GM21825 (cell line): ENCODE results near the gene C3AR1.
A peak's percentile ranks its signal among the peaks of the same experiment; 100 is the strongest.
"Not testable (repeated sequence)": the region's sequence is repeated elsewhere in the genome, so short reads cannot be mapped to it uniquely, and the experiment has no call there.

Experiments used
- ATAC-seq: cut with Tn5 transposase; IDR thresholded peaks from one replicate; pipeline ENCODE4 v1.9.1; 2021; ENCODE audit warnings: mild to moderate bottlenecking, moderate library complexity; ENCODE audit not compliant: unreplicated experiment

C3AR1 gene

GRCh38 chr12:8065991-8066594 lies at the start of gene C3AR1:
C3AR1 (minus strand) TSS chr12:8066359; CDS start chr12:8060185, 6,174 bp downstream.
- ATAC-seq, result peak; percentile 87

GRCh38 chr12:8113117-8113516 lies 47.0 kb upstream of the C3AR1 start:
- ATAC-seq, result not testable (repeated sequence)

- no peak for ATAC-seq
Measured at GRCh38 chr12:8108808-8109398, 42.7 kb upstream of the C3AR1 start.

- ATAC-seq, result no peak
Measured at GRCh38 chr12:8099235-8099634, 33.1 kb upstream of the C3AR1 start.

DNA sequence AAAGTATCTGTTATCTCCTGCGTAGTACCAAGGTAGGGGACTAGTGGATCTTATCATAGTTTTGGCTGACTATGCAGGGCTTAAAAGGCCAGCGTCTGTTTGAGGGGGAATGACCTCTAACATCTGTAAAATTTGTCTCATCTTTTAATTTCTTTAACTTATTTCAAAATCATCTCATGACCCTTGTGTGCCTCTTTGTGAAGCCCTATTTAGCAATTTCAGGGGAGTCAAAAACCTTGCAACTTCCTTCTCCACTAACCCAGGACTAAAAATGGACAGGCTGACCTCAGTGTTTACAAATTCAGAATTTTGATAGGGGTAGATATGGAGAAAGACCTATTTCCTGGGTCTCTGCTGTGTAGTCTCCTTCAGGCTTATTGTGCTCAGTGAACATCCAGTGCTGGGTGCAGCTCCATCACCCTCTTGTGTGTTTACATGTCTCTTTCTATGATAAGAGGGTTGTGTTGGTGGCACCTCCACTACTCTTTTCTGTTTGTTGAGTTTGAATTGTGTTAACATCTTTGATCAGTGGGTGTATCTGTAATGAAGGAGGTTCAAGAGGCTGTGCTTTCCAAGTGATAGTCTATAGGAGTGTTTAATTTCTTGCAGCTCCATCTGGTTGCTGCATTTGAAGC lies 30.2 kb upstream of the C3AR1 start:
- ATAC-seq, result no peak

DNA sequence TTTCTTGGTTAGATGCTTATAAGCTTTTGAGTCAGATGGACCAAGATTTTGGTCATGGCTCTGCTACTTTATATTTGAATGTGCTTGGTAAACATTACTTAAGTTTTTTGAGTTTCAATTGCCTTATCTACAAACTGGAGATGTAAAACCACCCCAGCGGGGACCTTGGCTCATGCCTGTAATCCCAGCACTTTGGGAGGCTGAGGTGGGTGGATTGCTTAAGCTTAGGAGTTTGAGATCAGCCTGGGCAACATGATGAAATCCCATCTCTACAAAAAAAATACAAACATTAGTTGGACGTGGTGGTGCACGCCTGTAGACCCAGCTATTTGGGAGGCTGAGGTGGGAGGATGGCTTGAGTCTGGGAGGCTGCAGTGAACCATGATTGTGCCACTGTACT lies 27.1 kb upstream of the C3AR1 start:
- no peak for ATAC-seq

- ATAC-seq, result no peak
Measured at GRCh38 chr12:8089716-8090115, 23.6 kb upstream of the C3AR1 start.

GRCh38 chr12:8089277-8089676 lies 23.1 kb upstream of the C3AR1 start:
- not testable (repeated sequence) for ATAC-seq

- ATAC-seq, result peak; percentile 57
Measured at GRCh38 chr12:8088574-8088973, 22.4 kb upstream of the C3AR1 start.

DNA sequence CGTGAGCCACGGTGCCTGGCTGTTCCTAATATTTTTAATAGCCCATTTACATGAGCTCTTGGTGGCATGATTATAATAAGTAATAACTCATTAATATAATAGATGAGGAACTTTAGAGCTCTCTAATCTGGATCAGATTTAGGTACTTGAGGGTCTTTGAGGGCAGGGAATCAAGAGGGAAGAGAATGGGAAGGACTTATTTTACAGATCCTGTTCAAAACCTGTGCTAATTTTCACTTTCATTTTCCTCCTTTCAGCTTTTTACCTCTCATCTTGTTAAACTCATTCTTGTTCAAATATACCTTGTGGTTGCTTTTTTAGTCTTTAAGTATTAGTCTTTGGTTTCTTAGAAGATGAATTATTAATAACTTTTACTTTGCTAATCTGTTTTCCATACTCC lies 21.5 kb upstream of the C3AR1 start:
- no peak for ATAC-seq

DNA sequence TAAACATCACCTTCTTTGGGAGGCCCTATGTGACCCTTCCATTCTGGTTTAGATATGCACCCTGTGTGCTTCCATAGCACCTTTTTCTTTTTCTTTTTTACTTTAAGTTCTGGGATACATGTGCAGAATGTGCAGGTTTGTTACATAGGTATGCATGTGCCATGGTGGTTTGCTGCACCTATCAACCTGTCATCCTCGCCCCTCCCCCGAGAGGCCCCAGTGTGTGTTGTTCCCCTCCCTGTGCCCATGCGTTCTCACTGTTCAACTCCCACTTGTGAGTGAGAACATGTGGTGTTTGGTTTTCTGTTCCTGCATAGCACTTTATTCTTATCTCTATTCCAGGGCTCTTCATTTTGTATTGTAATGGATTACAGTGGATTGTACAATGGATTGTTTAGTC lies 18.2 kb upstream of the C3AR1 start:
- not testable (repeated sequence) for ATAC-seq

GRCh38 chr12:8082808-8083100 lies 16.6 kb upstream of the C3AR1 start:
- no peak for ATAC-seq

DNA sequence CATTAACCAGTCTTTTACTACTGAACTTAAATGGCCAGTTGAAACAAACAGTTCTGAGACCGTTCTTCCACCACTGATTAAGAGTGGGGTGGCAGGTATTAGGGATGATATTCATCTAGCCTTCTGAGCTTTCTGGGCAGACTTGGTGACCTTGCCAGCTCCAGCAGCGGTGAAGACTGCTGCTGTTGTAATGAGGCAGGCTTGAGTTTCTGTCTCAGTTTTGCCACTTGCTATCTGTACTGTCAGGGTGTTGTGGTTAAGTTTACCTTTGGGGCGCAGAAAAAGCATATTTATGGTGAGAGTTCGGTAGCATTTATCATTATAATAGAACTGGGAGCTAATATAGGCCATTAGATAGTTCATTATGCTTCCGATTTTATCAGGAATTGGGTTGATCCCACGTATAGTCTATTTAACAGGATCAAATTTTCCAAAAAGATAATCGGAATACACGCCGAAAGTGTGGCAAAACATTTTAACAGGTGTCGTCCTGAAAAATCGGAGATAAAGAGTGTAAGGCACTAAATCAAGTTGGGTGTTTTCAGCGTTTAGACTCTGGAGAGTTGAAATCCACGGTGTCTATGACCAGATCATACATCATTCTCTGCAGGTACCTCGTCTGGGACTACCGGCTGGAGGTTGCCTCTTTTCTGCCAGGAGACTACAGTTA lies 15.2 kb upstream of the C3AR1 start:
- ATAC-seq, result no peak

DNA sequence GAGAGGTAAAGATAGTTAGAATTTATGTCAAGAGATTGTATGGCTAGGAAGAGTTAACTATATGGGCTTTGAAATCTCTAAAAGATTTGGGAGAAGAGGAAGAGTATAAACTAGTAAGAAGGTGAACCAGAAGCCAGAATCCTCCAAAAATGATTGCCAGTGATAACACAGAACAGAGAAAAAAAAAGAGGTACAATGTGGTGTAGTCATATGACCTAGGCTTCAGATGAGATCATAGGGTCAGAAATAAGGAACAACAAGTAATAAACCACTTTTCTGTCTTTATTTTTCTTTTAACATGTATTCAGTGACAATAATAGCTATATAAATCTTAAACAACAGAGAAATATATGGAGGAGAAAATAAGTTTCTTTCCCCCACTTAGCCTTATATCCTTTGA lies 14.0 kb upstream of the C3AR1 start:
- no peak for ATAC-seq

DNA sequence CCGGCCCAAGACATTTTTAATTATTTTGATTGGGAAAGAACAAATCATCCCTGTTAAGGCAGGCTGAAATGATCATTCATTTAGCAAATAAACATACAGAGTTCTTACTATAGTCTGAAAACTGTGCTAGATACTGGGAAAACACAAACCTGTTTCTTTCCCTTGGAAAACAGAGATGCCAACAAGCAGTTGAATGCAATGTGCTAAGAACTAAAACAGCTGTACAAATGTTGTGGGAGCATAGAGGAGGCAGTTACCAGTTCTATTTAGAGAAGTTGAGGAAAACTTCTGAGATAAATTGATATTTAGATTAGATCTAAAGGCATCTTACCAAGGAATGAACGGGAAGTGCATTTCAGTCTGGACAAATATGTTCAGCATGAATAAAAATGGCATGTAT lies 12.8 kb upstream of the C3AR1 start:
- no peak for ATAC-seq

DNA sequence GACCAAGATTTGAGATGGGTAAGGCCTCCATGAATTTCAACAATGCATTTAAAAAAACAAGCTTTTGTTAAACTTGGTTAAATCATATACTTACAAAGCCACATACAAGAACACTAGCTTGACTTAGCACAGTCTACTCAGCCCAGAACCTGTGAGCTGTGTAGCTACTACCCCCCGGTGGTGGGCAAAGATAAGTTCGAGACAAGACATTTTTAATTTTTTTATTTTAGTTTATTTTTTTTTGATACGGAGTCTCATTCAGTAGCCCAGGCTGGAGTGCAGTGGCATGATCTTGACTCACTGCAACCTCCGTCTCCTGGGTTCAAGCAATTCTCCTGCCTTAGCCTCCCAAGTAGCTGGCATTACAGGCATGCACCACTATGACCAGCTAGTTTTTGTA lies 12.2 kb upstream of the C3AR1 start:
- ATAC-seq, result no peak

- ATAC-seq, result no peak
Measured at GRCh38 chr12:8077207-8077606, 11.0 kb upstream of the C3AR1 start.

GRCh38 chr12:8076366-8076765 lies 10.2 kb upstream of the C3AR1 start:
- no peak for ATAC-seq

- no peak for ATAC-seq
Measured at GRCh38 chr12:8075935-8076334, 9.8 kb upstream of the C3AR1 start.

- ATAC-seq, result not testable (repeated sequence)
Measured at GRCh38 chr12:8071820-8072219, 5.7 kb upstream of the C3AR1 start.

GRCh38 chr12:8069582-8069981 lies 3.4 kb upstream of the C3AR1 start:
- ATAC-seq, result no peak

DNA sequence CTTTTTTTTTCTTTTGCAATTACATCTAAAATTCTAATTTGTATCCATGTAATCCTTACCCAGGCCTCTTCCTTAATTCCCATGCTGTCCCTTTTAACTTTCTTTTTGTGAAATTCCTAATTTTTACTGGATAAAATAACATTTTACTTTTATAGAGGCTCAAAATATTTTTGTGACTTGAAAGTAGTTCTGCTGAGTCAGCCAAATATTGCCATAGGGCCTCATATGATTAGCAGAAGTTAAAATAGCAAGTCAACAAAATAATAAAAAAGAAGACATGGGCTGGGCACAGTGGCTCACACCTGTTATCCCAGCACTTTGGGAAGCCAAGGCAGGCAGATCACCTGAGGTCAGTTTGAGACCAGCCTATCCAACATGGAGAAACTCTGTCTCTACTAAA lies 2.0 kb downstream of the C3AR1 start:
- ATAC-seq, result no peak
